ENCODE results near the gene CHCHD5. TPM values are rescaled to one million over a fixed set of nuclear protein-coding genes. Genes with fewer than 3 reads are reported as not detected.

Gene CHCHD5
- total and polyA plus RNA-seq, 2 of the 4 experiments (the other 2 are of a cell fraction) = 4.8 to 40.1 TPM

- Histone ChIP-seq H2AK9ac (replicated peaks; ENCODE audit: low read depth, low read length, poor library complexity) (no peak overlapping the region), H3K27ac (ENCODE audit: insufficient read depth, low read length) (no peak overlapping the region), H2BK15ac (ENCODE audit: low read depth, low read length) (0 out of 3 replicates have a peak overlapping the region, but pooled peaks have one; percentile 49), H4K8ac (ENCODE audit: low read depth in 2 of 2, low read length in 2 of 2) (peak overlapping the region in 1 of 2 experiments; percentile 11; a peak in 1 of 4 replicates), H3K9ac (ENCODE audit: low read depth, low read length) (no peak overlapping the region), H2BK120ac (ENCODE audit: low read depth, low read length) (0 out of 2 replicates have a peak overlapping the region, but pooled peaks have one; percentile 49), H4K20me1 (ENCODE audit: insufficient read depth, low read length) (no peaks in the 10 kb centered on the region; the same call in 1 of the 2 replicates), H3K4ac (ENCODE audit: low read depth, low read length) (peak overlapping the region; percentile 9; the same call in 1 of the 2 replicates), H3K23ac (ENCODE audit: low read depth, low read length) (no peak overlapping the region), H3K4me2 (ENCODE audit: low read depth, low read length) (no peak overlapping the region), H4K5ac (ENCODE audit: low read depth, low read length) (no peak overlapping the region), H3K4me3 (ENCODE audit: insufficient read depth, low read depth, low read length) (no peak overlapping the region), H2AFZ (replicated peaks; ENCODE audit: low read length, poor library complexity) (no peak overlapping the region), H3K14ac (replicated peaks; ENCODE audit: low read depth, low read length) (no peak overlapping the region; the same call in 1 of the 2 replicates), H3K18ac (ENCODE audit: low read depth, low read length) (no peak overlapping the region), H3K9me3 (ENCODE audit: control insufficient read depth, insufficient read depth, low read length) (no peaks in the 10 kb centered on the region), H3K27me3 (ENCODE audit: control insufficient read depth, insufficient read depth, low read length) (no peaks in the 10 kb centered on the region), H4K91ac (ENCODE audit: insufficient read depth, low read depth, low read length) (no peak overlapping the region), H3K4me1 (ENCODE audit: control insufficient read depth, insufficient read depth, low read length) (peaks cover 25% of the 10 kb centered on the region), H2BK20ac (ENCODE audit: low read depth, low read length) (peak overlapping the region; percentile 48; the same call in 1 of the 2 replicates), H3K36me3 (ENCODE audit: control insufficient read depth, insufficient read depth, low read length) (no peaks in the 10 kb centered on the region), H3K9me1 (ENCODE audit: insufficient read depth, low read length) (peaks cover 27% of the 10 kb centered on the region), H3K56ac (ENCODE audit: extremely low read depth, insufficient read depth, low read length) (no peak overlapping the region), H2BK5ac (ENCODE audit: low read depth, low read length, poor library complexity, severe bottlenecking) (no peak overlapping the region), H3K79me1 (ENCODE audit: low read depth in 1 of 2, low read length in 2 of 2) (peaks cover 0 to 16% of the 10 kb centered on the region in 2 experiments; a peak in 2 of 4 replicates), H2AK5ac (ENCODE audit: low read depth, low read length) (no peak overlapping the region)
- 89% methylated on average over 5 of the region's 6 CpGs; no CpG with 5 or more reads in 1 of the 2 experiments for WGBS, 2 experiments (ENCODE audit: extremely low coverage in 2 of 2, insufficient read length in 1 of 2)
- in situ Hi-C loops (cut with MboI; ENCODE audit: low sequenced_read_pairs) (loop anchor here (10.0 kb wide), 1 partner anchor 316 kb away; no protein-coding TSS in a partner anchor), dilution Hi-C loops (cut with HindIII; ENCODE audit: low sequenced_read_pairs, unreplicated experiment) (no loop called here), intact Hi-C loops (cut with micrococcal nuclease) (loop anchor here (10.0 kb wide), 1 partner anchor 316 kb away; no protein-coding TSS in a partner anchor)
- no TSS peak for BruUV-seq (replicated peaks)
- CTCF ChIA-PET = interaction anchor here (1.8 to 2.0 kb wide), 2 partner anchors 96 to 97 kb away, joined by 4 to 5 read pairs; no protein-coding TSS in a partner anchor
- DNase-seq (no peak), ATAC-seq (ENCODE audit: low read depth) (no peak)
- POLR2A ChIA-PET (ENCODE audit: unreplicated experiment) = no interaction called here
- TF ChIP-seq MAZ (IDR thresholded peaks at IDR 0.05; ENCODE audit: borderline replicate concordance, low read depth, low read length) = no peak
- no peak for TF ChIP-seq NFE2L2 (IDR thresholded peaks at IDR 0.05; ENCODE audit: low read depth, low read length)
- no peak for TF ChIP-seq ELK1 (IDR thresholded peaks at IDR 0.05; ENCODE audit: borderline replicate concordance, low read depth, low read length)
- no peak for TF ChIP-seq CEBPB (IDR thresholded peaks at IDR 0.05; ENCODE audit: low read depth, low read length)
- no peak for TF ChIP-seq SMC3 (IDR thresholded peaks at IDR 0.05; ENCODE audit: low read depth, low read length)
- no peak for TF ChIP-seq BHLHE40 (IDR thresholded peaks at IDR 0.05; ENCODE audit: low read depth, low read length)
- TF ChIP-seq, protein P1, sequence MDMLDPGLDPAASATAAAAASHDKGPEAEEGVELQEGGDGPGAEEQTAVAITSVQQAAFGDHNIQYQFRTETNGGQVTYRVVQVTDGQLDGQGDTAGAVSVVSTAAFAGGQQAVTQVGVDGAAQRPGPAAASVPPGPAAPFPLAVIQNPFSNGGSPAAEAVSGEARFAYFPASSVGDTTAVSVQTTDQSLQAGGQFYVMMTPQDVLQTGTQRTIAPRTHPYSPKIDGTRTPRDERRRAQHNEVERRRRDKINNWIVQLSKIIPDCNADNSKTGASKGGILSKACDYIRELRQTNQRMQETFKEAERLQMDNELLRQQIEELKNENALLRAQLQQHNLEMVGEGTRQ (IDR thresholded peaks at IDR 0.05; ENCODE audit: low read depth, low read length) = no peak
- TF ChIP-seq POLR2A (IDR thresholded peaks at IDR 0.05; ENCODE audit: low read depth, low read length) = no peak
- TF ChIP-seq FOS (IDR thresholded peaks at IDR 0.05; ENCODE audit: low read depth, low read length) = no peak
- TF ChIP-seq CTCF (conservative IDR thresholded peaks at IDR 0.05; ENCODE audit: low read depth, low read length) = no peak
- TF ChIP-seq RFX5 (IDR thresholded peaks at IDR 0.05; ENCODE audit: low read depth, low read length) = no peak
- no peak for TF ChIP-seq MAFK (IDR thresholded peaks at IDR 0.05; ENCODE audit: low read depth, low read length)
- TF ChIP-seq RCOR1 (IDR thresholded peaks at IDR 0.05; ENCODE audit: insufficient replicate concordance, low read length) = no peak
- TF ChIP-seq MXI1 (IDR thresholded peaks at IDR 0.05; ENCODE audit: borderline replicate concordance, low read depth, low read length) = no peak
- TF ChIP-seq CHD1 (IDR thresholded peaks at IDR 0.05; ENCODE audit: low read depth, low read length) = no peak
- no peak for TF ChIP-seq RAD21 (IDR thresholded peaks at IDR 0.05; ENCODE audit: low read length)
These were observed 44.8 kb downstream of the CHCHD5 start for GRCh38 chr2:112629224-112629623.

Data from IMR-90 (cell line).